ENCODE measurements around the gene JMJD1C. TPM values are rescaled to one million over a fixed set of nuclear protein-coding genes. Genes with fewer than 3 reads are reported as not detected.

Gene JMJD1C
- total RNA-seq, 4 donors from 2014 or later = 92.0 to 153 (median 124) TPM

DNA sequence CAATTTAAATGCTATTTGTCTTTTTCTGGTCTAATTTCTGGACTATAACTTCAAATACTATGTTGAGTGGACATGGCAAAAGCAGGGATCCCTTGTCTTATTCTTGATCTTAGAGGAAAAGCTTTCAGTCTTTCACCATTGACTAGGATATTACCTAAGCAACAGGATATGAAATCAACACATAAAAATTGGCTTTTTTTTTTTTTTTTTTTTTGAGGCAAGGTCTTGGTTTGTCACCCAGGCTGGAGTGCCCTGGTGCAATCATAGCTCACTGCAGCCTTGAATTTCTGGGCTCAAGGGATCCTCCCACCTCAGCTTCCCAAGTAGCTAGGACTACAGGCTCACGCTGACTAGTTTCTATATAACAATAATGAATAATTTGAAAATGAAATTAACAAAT, 90.8 kb downstream of the JMJD1C start:
- Histone ChIP-seq H3K27ac (no peak overlapping the region), H3K4me3 (no peak overlapping the region), H3K36me3 (no peaks in the 10 kb centered on the region), H3K9me3 (no peaks in the 10 kb centered on the region), H3K4me1 (no peaks in the 10 kb centered on the region), H3K27me3 (no peaks in the 10 kb centered on the region)
- TF ChIP-seq, protein P1, sequence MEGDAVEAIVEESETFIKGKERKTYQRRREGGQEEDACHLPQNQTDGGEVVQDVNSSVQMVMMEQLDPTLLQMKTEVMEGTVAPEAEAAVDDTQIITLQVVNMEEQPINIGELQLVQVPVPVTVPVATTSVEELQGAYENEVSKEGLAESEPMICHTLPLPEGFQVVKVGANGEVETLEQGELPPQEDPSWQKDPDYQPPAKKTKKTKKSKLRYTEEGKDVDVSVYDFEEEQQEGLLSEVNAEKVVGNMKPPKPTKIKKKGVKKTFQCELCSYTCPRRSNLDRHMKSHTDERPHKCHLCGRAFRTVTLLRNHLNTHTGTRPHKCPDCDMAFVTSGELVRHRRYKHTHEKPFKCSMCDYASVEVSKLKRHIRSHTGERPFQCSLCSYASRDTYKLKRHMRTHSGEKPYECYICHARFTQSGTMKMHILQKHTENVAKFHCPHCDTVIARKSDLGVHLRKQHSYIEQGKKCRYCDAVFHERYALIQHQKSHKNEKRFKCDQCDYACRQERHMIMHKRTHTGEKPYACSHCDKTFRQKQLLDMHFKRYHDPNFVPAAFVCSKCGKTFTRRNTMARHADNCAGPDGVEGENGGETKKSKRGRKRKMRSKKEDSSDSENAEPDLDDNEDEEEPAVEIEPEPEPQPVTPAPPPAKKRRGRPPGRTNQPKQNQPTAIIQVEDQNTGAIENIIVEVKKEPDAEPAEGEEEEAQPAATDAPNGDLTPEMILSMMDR (IDR thresholded peaks at IDR 0.05) = no peak
- no peak for DNase-seq

DNA sequence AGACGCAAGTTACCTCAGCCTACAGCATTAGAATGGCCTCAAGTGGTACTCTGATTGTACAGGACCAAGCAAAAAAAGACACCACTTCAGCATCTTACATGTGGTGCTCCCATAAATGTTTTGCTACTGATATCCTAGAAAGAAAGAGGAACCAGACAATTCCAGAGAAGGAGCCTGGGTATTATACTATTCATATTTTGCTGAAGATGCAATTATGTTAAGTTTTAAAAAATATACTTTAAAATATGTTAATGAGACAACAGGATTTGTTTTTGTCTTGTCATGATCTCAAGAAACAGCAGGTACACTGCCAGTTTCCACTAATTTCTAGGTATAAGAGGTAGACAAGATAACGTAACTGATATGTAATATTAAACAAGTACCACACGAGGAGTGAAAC, 92.6 kb downstream of the JMJD1C start:
- no peak overlapping the region for H3K27ac ChIP-seq
- H3K4me3 ChIP-seq = no peak overlapping the region
- no peaks in the 10 kb centered on the region for H3K36me3 ChIP-seq
- H3K4me1 ChIP-seq = no peaks in the 10 kb centered on the region
- TF ChIP-seq POLR2A (IDR thresholded peaks at IDR 0.05) = no peak
- TF ChIP-seq, protein P1 (IDR thresholded peaks at IDR 0.05) = no peak
- DNase-seq = no peak
- no peaks in the 10 kb centered on the region for H3K9me3 ChIP-seq
- no peaks in the 10 kb centered on the region for H3K27me3 ChIP-seq

DNA sequence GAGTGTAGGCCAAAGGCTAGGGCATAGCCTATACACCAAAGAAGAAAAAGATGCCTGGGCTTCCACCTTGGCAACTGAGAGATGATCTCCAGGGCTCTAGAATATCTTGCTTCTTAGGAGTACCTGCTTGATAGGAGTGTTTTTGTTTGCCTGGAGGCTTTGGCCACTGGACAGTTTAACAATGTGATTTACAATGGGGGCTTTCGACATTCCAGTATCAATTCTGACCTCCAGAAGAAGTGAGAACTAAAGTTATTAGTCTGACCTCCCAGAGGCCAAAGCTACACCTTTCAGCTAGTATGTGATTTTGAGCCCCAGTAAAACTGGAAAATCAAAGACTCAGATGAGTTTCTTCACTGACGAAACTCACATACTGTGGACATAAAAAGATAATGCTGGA, 96.1 kb downstream of the JMJD1C start:
- H3K4me3 ChIP-seq = no peak overlapping the region
- H3K27ac ChIP-seq = no peak overlapping the region
- H3K9me3 ChIP-seq = no peaks in the 10 kb centered on the region
- H3K36me3 ChIP-seq = no peaks in the 10 kb centered on the region
- TF ChIP-seq, protein P1 (IDR thresholded peaks at IDR 0.05) = no peak
- no peak for TF ChIP-seq POLR2A (IDR thresholded peaks at IDR 0.05)
- DNase-seq = no peak
- H3K27me3 ChIP-seq = no peaks in the 10 kb centered on the region
- H3K4me1 ChIP-seq = no peaks in the 10 kb centered on the region

- no peak for DNase-seq
- Histone ChIP-seq H3K27me3 (no peaks in the 10 kb centered on the region), H3K9me3 (no peaks in the 10 kb centered on the region), H3K27ac (no peak overlapping the region), H3K36me3 (no peaks in the 10 kb centered on the region), H3K4me3 (no peak overlapping the region), H3K4me1 (no peaks in the 10 kb centered on the region)
- TF ChIP-seq, protein P1 (IDR thresholded peaks at IDR 0.05) = no peak
- TF ChIP-seq POLR2A (IDR thresholded peaks at IDR 0.05) = no peak
Observed at GRCh38 chr10:63368365-63368764, 97.4 kb downstream of the JMJD1C start.

GRCh38 chr10:63366933-63367332, 98.8 kb downstream of the JMJD1C start:
- H3K4me3 ChIP-seq = no peak overlapping the region
- no peak for TF ChIP-seq POLR2A (IDR thresholded peaks at IDR 0.05)
- TF ChIP-seq, protein P1 (IDR thresholded peaks at IDR 0.05) = no peak
- H3K27me3 ChIP-seq = no peaks in the 10 kb centered on the region
- no peak overlapping the region for H3K27ac ChIP-seq
- no peaks in the 10 kb centered on the region for H3K9me3 ChIP-seq
- H3K4me1 ChIP-seq = no peaks in the 10 kb centered on the region
- no peak for DNase-seq
- no peaks in the 10 kb centered on the region for H3K36me3 ChIP-seq
